GOT3 (cell line): ENCODE data around the gene ZNF292.
"Not testable (repeated sequence)": the region's sequence is repeated elsewhere in the genome, so short reads cannot be mapped to it uniquely, and the experiment has no call there.

Experiments
- DNase-seq: peaks from one replicate; lab custom pipeline; 2025; ENCODE audit warnings: mixed read lengths; lab: John Stamatoyannopoulos, UW

ZNF292 gene

DNA sequence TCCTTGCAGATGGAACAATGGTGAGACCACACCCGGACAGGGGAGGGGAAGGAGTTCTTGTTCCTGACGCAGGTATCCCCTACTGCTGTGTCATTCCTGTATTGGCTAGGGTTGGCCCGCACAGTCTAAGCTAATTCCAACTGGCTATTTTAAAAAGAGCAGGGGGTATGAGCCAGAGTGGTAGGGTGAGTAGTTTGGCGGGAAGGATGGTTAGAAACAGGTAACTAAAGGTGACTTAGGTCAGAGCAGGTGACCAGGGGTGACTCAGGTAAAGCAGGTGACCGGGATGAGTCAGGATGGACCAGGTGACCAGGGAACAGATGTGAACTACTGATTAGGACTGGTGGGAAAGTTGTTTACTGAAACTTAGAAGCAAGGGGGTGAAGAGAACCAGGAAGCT lies 58.0 kb downstream of the ZNF292 start:
- DNase-seq, result no peak

DNA sequence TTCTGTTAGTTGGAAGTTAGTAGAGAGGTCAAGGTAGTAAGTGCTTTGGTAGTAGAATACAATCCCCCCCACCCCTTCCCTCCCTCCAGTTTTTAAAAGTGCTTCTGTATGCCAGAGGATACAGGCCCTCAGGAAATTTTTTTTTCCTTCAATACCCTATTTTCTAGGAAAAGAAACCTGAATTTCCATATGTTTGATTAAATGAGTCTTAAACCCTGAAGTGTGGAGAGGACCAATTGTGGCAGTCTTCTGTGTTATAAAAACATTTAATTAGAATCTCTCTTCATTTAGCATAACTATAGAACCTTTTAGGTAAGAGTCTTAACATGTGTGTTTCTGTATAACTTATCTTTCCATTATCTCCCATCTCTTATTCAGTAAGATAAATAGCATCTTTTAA lies 59.5 kb downstream of the ZNF292 start:
- no peak for DNase-seq

DNA sequence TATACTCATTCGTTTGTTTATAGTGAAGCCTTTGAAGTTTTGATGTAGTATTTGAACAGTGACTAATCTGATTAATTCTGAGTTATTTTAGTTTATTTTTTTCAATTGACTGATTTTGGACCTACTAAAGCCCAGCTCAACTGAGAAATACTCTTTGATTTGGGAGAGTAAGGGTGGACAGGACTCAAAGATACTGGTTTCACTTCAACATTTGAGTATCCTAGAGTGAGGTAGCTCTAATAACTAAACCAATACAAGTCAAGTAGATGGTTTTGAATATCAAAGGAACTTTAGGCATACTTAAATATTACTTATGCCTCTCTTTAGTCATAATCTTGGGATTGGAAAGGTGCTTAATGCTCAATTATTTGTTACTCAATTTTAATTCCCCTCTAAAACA lies 65.6 kb downstream of the ZNF292 start:
- no peak for DNase-seq

DNA sequence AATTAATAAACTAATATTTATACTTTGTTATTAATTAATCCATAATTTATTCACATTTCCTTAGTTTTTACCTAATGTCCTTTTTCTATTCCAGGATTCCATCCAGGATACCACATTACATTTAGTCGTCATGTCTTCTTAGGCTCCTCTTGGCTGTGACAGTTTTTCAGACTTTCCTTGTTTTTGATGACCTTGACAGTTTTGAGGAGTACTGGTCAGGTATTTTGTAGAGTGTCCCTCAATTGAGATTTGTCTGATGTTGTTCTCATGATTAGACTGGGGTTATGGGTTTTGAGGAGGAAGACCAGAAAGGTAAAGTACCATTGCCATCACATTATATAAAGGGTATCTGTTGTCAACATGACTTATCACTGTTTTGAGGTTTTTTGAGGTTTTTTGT lies 67.3 kb downstream of the ZNF292 start:
- no peak for DNase-seq

DNA sequence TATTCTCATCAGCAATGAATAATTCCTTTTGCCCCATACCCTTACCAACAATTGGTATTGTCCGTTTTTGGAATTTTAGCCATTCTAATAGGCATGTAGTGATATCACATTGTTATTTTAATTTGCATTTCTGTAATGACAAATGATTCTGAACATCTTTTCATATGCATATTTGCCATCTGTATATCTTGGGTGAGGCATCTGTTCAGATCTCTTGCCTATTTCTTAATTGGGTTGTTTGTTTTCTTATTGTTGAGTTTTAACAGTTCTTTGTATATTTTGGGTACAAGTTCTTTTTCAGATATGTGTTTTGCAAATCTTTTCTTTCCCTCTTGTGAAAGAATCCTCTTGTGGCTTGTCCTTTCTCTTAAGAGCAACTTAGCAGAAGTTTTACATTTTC lies 69.6 kb downstream of the ZNF292 start:
- no peak for DNase-seq

DNA sequence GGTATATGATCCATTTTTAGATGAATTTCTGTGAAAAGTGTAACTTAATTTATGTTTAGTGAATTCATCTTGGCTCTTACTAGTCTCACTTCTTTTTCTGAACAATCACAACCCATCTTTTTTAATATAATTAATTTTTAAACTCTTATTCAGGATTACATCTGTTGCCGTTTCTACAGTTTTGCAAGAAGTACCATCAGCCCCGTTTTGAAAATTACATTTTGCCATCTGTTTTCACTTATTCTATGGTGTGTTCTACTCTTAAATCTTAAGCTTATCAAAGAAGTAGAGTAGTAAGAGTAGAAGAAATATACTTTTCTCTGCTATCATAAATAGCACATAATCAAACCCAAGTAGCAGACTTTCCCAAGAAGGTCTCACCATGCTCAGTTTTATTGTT lies 70.1 kb downstream of the ZNF292 start:
- DNase-seq, result no peak

DNA sequence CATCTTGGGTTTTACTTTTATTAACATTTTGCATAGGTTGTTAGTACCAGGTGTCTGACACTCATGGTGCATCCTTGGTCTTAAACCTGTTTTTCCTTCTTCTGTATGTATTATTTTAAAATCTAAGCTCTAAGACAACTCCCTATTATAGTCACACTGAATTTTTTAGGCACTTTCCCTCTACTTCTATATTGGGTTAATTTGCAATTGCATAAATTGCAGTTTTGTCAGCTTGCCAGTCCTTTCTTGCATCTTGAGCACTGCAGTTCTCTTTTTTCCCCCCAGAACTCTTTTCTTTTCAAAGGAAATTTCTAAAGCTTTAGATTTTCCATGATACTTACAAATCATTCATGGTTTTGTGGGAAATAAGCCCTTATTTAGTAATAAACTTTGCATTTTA lies 70.6 kb downstream of the ZNF292 start:
- DNase-seq, result no peak

DNA sequence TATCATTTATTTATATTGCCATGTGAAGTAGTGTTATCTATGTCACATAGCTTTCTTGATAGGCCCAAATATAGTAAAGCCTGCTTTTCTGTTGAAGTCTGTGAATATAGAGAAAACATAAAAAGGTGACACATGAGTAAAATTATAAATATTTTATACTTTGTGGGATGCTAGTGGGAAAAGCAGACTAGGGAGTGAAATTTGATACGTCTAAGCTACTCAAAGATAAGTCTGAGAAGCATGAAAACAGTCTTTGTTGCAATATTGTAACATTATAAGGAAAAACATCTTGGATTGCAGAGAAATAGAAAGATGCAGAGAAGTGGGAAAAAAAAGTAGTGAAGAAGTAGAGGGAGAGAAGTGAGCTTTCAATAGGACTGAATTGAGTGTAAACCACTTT lies 75.4 kb downstream of the ZNF292 start:
- no peak for DNase-seq

DNA sequence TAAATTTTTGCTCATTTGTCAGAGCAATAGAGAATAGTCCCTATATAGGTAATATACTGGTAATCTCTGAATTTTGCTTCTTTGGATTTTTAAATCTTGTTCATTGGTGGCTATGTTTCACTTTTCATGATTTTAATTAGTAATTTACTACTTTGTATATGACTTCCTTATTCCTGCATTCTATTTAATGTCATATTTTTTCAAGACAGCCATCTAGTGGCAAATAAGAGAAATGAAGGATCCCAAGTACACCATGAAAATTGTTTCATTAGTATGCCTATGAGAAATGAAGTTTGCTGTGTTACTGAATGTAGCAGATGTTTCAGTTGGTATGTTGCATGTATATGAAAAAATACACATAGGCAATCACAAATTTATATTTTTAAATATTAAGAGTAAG lies 82.4 kb downstream of the ZNF292 start:
- no peak for DNase-seq

DNA sequence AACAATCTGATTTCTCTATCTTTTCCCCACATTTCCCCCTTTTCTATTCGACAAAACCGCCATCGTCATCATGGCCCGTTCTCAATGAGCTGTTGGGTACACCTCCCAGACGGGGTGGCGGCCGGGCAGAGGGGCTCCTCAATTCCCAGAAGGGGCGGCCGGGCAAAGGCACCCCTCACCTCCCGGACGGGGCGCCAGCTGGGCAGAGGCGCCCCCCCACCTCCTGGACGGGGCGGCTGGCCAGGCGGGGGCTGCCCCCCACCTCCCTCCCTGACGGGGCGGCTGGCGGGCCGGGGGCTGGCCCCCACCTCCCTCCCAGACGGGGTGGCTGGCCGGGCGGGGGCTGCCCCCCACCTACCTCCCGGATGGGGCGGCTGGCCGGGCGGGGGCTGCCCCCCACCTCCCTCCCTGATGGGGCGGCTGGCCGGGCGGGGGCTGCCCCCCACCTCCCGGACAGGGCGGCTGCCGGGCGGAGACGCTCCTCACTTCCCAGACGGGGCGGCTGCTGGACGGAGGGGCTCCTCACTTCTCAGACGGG lies 83.8 kb downstream of the ZNF292 start:
- not testable (repeated sequence) for DNase-seq

DNA sequence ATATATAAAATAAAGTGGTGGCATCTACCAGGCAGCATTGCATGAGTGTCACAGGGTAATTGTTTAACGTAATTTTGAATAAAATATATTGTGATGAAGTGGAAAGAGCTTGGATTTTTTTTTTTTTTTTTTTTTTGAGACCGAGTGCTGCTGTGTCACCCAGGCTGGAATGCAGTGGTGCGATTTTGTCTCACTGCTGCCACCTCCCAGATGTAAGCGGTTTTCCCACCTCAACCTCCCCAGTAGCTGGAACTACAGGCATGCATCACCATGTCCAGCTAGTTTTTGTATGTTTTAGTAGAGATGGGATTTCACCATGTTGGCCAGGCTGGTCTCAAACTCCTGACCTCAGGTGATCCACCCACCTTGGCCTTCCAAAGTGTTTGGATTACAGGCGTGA lies 85.9 kb downstream of the ZNF292 start:
- no peak for DNase-seq

DNA sequence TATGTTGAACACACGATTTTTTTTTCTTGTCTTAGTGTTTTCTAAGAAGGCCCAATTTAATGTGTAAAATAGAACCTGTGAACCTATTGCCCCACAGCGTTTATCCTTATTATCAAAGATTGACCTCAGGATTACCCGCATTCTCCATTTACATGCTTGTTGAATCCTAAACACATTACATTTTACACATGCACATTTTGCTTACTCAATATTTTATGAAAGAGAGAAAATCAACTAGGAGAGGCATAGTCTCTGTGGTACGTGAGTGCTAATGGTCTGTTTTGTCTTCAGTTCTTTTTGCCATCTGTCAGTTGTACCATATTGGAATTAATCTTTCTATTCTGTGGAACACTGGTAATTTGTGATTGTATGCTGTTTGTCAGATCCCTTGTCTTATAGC lies 86.9 kb downstream of the ZNF292 start:
- no peak for DNase-seq

DNA sequence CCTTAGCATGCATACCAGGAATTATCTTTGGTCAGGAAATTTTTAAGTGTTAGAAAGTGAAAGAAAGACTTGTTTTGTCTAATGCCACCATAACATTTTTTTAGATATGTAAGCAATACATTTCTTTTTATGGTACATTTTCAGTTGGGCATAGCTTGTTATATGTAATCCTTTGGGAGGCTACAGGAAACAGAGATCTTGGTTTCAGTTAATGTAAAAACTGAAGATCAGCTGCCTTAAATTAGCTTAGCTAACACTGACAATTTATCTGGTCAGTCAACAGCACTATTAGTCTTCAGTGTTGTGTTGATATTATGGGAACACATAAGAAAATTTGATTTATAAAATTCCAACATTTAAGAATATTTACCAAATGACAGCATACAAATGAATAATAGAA lies 88.4 kb downstream of the ZNF292 start:
- no peak for DNase-seq

DNA sequence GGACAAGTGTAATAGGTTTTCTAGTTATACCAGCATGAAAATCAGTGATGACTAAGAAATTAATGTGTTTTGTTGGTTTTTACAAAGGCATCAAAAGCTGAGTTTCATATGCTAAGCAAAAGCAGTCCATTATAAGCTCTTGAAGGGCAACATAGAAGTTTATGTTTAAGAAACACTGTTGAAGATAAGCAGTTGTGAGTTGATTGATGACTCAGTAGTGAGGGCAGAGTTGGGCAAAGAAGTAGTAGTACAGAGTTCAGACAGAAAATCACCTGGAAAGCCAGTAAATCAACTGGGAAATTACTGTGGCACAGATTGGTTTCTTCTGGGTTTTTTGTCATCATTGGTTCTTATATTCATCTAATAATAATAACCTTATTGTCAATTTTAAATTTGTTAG lies 89.0 kb downstream of the ZNF292 start:
- DNase-seq, result no peak

DNA sequence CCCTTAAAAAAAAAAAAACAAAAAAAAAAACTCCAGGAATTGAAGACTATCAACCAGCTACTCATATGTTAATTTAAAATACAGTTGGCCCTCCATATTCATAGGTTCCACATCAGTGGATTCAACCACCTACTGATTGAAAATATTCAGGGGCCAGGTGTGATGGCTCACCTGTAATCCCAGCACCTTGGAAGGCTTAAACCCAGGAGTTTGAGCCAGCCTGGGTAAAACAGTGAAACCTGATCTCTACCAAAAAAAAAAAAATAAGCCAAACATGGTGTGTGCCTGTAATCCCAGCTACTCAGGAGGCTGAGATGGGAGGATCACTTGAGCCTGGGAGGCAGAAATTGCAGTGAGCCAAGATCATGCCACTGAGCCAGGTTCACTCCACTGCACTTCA lies 94.7 kb downstream of the ZNF292 start:
- no peak for DNase-seq

DNA sequence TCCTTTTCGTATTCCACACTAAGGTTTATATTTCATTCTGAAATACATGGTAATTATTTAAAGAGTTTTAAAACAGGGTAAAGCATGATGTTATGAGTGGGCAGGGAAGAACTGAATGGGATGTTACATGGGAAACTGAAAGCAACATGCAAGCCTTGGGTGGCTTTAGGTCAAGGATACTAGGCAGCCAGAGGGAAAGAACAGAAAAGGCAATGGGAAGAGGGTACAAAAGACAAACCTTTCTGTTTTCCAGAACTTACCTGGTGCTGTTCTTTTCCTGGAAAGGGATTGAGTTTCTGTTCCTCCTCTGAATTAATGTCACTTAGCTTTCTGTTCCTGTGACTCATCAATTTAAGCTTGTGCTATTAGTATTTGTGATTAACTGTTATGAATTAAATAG lies 95.9 kb downstream of the ZNF292 start:
- no peak for DNase-seq

DNA sequence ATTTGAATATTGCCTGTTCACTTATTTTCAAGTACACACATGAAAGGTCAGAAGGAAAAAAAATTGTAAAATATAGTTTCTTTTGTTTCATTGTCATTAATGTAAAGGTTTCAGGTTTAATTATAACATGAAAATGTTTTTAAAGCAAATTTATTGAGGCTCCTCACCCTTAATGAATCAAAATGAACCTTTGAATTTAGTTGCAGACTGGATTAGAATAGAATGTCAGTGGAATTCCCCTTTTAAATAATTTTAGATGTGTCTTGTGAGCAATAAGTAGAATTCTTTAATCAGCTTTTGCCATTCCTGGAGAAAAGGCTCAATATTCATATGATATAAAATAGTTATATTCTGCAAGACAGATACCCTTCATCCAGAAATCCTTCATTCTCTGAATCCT lies 96.4 kb downstream of the ZNF292 start:
- DNase-seq, result no peak

DNA sequence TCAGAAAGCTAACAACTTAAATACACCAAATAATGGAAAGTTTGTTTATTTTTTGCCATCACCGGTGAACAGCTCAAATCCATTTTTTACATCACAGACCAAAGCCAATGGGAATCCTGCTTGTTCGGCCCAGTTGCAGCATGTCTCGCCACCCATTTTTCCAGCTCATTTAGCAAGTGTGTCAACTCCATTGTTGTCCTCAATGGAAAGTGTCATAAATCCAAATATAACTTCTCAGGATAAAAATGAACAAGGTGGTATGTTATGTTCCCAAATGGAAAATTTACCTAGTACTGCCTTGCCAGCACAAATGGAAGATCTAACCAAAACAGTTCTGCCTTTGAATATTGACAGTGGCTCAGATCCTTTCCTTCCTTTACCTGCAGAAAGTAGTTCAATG lies 101.7 kb downstream of the ZNF292 start:
- no peak for DNase-seq

DNA sequence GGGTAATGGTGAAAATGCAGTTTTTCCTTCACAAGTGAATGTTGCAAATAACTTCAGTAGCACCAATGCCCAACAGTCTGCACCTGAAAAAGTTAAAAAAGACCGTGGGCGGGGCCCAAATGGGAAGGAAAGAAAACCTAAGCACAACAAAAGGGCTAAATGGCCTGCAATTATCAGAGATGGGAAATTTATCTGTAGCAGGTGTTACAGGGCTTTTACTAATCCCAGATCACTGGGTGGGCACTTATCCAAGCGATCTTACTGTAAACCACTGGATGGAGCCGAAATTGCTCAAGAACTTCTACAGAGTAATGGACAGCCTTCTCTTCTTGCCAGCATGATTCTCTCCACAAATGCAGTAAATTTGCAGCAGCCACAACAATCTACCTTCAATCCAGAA lies 102.2 kb downstream of the ZNF292 start:
- no peak for DNase-seq

DNA sequence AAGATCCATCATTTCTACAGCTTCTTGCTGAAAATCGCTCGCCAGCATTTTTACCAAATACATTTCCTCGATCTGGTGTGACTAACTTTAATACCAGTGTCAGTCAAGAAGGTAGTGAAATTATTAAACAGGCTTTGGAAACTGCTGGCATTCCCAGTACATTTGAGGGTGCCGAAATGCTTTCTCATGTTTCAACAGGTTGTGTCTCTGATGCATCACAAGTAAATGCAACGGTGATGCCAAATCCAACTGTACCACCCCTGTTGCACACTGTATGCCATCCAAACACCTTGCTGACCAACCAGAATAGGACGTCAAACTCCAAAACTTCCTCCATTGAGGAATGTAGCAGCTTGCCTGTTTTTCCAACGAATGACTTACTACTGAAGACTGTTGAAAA lies 102.6 kb downstream of the ZNF292 start:
- no peak for DNase-seq

DNA sequence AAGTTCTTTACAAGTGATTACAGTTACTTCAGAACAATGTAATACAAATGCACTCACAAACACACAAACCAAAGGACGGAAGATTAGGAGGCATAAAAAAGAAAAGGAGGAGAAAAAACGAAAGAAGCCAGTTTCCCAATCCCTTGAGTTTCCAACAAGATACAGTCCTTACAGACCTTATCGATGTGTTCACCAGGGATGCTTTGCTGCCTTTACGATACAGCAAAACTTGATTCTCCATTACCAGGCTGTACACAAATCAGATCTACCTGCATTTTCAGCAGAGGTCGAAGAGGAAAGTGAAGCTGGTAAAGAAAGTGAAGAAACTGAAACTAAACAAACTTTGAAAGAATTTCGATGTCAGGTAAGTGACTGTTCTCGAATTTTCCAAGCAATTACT lies 104.4 kb downstream of the ZNF292 start:
- DNase-seq, result no peak

DNA sequence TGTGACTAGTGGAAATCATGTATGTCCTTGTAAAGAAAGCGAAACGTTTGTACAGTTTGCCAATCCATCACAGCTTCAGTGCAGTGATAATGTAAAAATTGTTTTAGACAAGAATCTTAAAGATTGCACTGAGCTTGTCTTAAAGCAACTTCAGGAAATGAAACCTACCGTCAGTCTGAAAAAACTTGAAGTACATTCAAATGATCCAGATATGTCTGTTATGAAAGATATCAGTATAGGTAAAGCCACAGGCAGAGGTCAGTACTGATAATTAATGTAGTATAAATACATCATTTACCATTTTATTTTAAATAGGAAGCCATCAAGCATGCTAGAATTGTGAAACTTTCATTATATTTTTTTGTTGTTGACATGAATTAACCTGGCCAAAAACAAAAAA lies 106.2 kb downstream of the ZNF292 start:
- no peak for DNase-seq

DNA sequence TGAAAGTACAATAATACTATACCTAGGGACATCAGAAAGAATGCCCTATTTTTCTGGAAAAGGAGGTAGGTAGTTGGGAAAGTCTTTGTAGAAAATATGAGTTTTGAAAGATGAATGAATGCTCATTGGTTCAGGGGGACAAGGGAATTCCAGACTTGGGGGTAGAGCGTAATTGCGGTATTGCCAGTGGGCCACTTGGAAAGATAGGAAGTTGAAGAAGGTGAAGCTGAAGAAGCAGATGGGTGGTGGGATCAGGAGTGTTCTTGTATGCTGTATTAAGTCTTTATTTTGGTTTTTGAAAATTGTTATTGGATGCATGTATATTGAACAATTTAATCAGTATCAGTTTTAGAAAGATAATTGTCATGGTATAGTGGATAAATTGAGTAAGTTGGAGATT lies 109.1 kb downstream of the ZNF292 start:
- no peak for DNase-seq

DNA sequence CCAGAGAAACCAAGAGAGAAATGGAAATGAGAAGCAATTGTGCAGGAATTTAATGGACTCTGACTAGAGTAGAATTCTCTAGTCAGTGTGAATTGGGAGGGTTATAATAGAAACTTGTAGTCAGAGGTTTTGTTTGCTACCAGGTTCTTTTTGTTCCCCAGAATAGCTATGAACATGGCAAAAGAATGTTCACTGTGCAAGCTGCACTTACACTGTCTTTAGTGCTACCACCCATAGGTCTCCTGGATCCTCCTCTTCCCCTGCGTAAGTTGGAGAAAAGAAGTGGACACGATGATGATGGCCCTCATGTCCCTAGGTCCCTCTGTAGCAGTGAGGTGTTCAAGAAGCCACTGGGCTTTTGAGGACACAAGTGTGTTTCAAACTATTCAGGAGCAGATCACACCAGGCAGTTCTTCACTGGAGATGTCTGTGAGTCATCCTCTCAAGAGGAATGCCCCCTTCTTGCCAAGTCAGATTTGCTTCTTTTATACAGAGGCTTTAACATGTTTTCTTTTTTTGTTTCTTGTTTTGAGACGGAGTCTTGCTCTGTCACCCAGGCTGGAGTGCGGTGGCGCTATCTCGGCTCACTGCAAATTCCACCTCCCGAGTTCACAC lies 119.4 kb downstream of the ZNF292 start:
- DNase-seq, result no peak

DNA sequence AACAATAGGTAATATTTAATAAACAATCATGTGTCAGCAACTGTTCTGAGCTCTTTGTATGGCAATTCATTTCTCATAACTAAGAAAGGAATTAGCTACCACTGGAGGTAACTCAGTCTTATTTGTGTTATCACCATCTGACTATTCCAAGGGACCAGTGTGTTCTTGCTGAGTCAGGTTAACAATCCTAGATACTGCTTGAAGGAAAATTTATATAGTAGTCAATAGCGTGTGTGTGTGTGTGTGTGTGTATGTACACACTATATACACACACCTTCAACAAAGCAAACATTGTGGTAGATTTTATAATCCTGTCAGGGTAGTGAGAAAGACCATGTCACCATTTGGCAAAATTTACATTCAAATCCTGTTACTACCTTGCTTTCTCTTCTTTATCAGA lies 121.3 kb downstream of the ZNF292 start:
- DNase-seq, result no peak
